HG03159 (cell line): ENCODE data around the gene JAG2.
"Not testable (repeated sequence)": the region's sequence is repeated elsewhere in the genome, so short reads cannot be mapped to it uniquely, and the experiment has no call there.

ENCODE experiments used
- ATAC-seq: cut with Tn5 transposase; IDR thresholded peaks from one replicate; pipeline ENCODE4 v1.9.1; 2021; ENCODE audit warnings: mild to moderate bottlenecking, moderate library complexity; ENCODE audit not compliant: unreplicated experiment

The JAG2 gene

DNA sequence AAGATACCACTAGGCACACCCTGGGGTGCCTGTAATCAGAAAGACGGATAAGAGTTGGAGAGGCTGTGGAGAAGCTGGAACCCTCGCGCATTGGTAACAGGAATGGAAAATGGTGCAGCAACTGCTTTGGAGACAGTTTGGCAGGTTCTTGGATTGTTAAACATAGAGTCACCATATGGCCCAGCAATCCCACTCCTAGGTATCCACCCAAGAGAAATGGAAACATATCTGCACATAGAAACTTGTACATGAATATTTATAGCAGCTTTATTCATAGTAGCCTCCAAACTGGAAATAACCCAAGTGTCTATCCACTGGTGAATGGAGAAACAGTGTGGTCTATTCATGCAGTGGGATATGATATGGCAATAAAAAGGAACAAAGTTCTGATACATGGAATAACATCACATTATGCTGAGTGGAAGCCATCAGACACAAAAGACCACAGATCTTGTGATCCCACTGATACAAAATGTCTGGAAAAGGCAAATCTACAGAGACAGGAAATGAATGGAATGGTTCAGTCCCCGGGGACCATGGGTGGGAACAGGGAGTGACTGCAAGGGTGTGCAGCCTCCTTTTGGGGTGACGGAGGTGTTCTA is 45.4 kb downstream of the JAG2 start:
- no peak for ATAC-seq

DNA sequence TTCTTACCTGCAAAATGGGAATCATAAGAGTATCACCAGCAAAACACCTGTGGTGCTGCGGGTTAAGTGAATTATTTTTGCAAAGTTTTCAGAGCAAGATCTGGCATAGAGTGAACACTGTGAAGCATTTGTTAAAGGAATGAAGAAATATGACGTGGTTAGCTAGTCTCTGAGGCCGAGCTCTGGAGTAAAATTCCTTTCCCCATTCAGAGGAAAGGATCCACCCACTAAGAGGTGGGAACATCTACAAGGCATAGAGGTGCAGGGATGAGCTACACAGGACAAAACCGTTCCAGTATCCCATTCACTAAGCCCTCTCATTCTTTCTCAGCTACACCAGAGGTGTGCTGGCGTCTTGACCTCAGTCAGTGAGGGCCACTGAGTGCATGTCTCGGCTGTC is 48.5 kb downstream of the JAG2 start:
- no peak for ATAC-seq

DNA sequence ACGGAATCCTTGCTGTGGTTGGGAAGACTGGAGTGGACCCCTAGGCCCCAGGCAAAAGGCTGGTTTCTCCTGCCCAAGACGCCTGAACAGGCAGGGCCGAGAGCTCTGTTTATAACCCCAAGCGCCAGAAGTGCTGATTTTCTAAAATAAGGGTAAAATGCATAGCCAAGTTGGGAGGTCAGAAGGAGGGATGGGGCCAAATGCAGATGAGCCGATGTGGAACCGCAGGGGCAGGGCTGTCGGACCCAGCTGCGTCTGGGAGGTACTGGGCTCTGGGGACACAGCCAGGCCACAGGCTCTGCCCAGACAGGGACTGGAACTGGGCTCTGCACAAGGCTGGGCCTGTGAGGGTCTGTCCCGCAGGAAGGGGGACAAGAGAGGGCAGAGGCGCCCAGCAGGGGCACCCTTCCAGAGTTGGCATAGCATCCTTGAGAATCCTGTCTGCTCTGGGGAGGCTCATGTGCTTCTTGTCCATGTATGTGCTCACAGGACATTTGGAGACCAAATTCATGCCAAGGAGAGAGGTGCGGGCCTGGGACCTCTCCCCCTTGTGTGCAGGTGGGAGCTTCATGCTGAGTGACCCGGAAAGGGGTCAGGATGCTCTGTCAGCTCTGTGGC is 49.1 kb downstream of the JAG2 start:
- ATAC-seq, result no peak

DNA sequence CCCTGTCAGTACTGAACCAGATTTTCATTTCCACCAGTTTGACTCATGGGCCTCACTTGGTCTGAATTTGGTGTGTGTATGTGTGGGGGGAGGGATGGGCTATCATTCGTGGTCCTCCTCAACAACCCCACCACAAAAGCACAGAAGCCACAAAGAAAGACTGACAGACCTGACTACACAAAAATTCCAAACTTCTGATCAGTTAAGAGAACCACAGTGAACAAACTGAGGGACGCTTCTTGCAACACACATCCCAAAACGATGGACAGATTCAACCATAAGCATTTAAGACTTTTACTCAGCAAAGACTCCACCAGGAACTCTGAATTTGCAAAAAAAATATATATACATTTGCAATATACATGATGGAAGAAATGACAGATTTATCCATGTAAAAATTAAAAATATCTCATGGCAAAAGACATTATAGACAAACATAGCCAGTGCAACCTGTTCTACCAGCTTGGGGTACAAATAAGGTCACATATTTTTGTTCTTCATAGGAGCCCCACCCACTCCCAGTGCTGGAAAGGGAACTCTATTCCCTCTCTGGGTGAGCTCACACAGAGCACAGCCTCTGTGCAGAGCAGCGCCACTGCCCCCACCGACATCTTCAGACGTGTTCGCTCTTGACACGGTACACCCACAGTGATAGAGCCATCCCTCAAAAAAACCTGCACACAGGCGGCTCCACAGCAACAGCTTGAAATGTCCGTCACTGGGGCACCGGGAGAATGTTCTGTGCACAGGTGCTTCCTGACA is 49.7 kb downstream of the JAG2 start:
- no peak for ATAC-seq

DNA sequence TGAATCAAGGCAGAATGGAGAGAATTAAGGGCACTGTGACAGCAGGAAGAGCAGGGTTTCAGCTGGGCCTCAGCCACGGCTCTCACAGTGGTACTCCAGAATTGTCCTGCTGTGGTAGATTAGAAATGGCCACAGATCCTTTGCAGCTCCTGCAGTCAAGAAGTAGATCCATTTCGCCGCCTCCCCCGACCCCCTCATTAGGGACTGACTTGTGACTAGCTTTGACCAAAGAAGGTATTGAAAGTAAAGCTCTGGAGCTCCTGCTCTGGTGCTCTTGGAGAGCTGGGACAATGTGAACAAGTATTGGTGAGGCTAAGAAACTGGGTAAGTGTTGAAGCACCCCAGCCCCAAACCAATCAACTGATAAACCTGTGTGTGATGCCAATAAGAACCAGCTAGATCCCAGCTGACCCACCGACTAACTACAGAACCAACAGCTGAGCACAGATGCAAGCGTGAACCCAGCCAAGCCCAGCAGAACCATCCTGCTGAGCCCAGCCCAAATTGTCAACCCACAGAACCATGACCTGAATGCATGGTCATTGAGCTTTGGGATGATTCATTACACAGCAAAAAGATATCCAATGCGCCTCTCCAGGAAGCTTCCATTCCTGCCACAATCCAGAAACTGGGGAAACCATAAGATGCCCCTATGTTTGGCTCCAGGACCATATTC is 50.7 kb downstream of the JAG2 start:
- ATAC-seq, result no peak

DNA sequence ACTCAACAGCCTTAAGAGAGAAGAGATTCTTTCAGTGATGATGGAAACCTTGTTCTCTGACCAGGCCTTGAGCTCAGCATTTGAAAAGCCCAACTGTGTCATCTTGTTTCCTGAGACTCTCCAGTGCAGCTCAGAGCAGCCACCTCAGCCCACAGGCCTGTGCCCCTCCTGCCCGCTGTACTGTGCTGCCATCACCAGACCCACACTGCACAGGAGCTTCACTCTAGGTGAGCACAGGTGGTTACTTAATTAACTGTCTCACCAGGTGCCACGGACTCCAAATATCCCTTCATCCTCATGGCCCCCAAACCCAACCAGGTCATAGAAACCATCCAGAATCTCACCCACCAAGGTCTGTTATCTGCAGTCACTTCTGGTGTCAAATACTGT is 51.3 kb downstream of the JAG2 start:
- ATAC-seq, result no peak

DNA sequence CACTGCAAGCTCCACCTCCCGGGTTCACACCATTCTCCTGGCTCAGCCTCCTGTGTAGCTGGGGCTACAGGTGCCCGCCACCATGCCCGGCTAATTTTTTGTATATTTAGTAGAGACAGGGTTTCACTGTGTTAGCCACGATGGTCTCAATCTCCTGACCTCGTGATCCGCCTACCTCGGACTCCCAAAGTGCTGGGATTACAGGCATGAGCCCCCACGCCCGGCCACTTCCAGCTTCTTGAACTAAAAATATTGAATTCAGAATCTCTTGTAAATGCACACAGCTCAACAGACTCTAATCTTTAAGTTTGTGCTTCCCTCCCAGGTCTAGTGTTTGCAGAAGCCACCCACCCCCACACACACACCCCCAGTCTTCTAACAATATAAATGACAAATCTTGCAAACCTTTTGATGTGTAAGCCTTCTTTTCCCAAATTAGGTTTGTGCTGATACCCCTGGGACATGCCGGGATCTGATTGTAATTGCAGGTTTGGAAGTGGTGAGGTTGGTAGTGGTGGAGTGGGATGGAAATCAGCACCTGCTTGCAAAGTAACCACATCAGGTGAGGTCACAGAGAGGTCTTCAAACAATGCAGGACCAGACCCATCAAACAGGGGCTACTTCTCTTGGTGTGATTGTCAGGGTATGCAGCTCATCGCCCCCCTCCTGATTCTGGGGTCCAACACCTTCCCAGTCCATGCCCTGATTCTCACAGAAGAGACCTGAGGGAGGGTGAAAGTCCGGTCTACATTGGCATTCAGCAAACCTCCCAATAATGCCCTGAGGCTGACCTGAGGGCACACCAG is 51.9 kb downstream of the JAG2 start:
- ATAC-seq, result no peak

DNA sequence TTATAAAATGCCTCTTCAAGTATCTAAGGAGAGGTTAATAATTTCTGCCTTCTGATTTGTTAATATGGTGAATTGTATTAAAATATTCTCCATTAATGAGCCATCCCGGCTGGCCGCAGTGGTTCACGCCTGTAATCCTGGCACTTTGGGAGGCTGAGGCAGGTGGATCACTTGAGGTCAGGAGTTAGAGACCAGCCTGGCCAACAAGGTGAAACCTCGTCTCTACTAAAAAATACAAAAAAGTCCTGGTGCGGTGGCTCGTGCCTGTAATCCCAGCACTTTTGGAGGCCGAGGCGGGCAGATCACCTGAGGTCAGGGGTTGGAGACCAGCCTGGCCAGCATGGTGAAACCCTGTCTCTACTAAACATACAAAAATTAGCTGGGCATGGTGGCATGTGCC is 59.3 kb downstream of the JAG2 start:
- not testable (repeated sequence) for ATAC-seq

DNA sequence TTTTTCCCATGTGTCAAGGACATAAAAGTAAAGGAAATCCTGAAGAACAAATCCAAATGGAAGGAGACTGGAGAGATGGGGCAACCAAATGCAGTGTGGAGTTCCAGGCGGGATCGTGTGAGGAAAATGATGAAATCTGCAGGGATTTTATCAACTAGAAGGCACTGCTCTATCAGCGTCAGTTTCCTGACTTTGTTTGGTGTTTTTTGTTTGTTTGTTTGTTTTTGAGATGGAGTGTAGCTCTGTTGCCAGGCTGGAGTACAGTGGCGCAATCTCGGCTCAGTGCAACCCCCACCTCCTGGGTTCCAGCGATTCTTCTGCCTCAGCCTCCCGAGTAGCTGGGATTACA is 60.1 kb downstream of the JAG2 start:
- ATAC-seq, result no peak

DNA sequence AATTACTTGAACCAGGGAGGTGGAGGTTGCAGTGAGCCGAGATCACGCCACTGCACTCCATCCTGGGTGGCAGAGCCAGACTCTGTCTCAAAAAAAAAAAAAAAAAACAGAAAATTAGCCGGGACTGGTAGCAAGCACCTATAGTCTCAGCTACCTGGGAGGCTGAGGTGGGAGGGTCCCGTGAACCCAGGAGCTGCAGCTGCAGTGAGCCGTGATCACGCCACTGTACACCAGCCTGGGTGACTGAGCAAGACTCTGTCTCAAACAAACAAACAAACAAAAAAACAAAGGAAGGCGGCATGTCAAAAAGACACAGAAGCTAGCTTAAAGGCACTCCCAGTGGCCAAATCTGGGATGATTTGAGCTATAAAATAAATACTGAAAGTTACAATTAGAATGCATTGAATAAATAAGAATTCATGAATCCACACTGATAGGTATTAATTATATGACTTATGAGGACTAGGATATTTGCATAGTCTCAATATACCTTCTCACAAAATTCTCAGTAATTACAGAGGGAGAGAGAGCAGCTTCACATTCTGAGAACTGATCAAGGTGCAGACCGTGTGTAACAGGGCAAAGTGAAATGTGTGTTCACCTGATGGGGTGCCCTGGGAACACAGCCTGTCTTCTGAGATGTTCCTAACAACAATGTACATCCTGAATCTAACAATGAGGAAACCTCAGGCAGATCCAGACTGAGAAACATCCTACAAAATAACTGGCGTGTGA is 60.6 kb downstream of the JAG2 start:
- no peak for ATAC-seq

DNA sequence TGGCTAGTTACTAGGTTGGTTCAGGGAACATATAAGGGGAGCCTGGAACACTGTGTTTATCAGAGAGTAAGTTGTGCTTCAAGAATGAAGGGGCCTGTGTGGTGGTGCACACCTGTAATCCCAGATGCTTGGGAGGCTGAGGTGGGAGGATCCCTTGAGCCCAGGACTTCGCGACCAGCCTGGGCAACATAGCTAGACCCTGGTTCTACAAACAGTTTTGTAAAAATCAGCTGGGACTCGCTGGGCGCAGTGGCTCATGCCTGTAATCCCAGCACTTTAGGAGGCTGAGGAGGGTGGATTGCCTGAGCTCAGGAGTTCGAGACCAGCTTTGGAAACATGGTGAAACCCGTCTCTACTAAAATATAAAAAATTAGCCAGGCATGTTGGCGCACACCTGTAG is 61.2 kb downstream of the JAG2 start:
- ATAC-seq, result no peak

DNA sequence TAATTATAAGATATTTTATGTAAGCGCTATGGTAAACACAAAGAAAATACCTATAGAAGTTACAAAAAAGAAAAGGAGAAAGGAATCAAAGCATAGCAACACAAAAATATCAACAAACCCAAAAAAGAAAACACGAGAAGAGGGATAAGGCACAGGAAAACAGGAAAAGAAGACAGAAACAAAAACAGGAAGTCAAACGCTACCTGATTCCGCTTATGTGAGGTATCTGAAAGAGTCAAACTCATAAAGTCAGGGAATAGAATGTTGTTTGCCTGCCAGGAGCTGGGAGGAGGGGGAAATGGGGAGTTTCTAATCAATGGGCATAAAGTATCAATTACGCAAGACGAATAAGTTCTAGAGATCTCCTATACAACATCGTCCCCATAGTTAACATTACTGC is 63.4 kb downstream of the JAG2 start:
- no peak for ATAC-seq

DNA sequence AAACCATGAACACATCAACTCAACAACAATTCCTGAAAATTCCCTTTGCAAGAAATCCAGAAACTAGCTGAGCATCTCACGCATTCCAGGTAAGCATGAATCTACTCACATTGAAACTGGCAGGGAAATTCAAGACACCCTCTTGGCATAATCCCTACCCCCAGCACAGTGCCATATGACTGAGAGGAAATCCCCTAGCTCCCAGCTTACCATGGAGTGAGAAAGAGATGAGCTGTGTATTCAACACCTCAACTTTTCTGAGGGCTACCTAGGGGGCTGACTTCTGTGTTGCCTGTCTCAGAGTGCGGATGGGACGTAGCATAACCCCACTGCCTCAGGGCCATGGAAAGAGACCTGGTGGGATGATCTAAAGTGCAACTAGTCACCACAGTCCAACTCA is 65.7 kb downstream of the JAG2 start:
- ATAC-seq, result no peak

DNA sequence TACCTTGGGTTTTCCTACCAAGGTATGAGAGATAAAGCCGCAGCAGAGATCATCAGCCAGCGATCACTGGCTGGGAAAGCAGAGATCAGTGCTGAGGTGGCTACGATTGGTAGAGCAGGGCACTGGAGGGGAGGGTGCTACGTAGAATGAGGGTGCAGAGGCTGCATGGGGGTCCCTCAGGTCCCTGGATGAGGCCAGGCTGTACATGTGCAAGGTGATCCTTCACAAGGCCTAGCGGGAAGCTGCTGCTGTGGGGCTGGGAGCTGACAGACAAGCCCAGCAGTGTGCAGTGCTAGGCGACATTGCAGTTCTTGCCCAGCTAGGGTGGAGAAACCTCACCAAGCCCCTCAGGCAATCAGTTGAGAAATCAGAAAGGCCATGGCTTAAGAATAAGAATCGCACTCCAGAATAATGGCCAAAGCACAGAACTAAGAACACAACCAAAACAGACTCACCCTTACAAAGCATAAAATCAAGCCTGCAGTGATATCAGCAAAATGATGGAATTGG is 66.2 kb downstream of the JAG2 start:
- ATAC-seq, result no peak

DNA sequence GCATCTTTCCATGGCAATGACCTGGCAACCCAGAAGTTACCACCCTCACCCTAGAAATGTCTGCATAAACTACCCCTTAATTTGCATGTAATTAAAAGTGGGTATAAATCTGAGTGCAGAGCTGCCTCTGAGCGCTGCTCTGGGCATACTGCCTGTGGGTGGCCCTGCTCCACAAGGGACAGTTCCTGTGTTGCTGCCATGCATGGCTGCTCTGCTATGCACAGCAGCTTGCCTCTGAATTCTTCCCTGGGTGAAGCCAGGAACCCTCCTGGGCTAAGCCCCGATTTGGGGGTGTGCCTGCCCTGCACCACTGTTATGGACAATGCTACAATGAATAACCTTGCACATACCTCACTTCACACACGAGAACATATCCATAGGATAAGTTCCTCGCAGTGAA is 67.7 kb downstream of the JAG2 start:
- no peak for ATAC-seq

DNA sequence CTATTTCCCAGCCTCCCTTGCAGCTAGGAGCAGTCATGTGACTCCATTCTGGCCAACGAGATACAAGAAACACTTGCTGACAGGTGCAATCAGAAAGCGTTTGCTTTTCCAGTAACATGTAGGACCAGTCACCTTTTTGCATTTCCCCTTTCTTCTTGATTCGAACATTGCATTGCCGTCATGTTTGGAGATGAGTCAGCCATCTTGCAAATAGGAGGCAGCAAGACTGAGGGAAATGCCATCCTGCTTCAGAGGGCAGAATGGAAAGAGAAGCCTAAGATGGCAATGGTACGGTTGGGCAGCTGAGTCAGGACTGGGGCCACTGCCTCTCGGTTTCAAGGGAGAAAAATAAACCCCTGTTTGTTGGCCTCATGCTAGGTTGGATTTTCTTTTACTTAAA is 68.8 kb downstream of the JAG2 start:
- no peak for ATAC-seq

DNA sequence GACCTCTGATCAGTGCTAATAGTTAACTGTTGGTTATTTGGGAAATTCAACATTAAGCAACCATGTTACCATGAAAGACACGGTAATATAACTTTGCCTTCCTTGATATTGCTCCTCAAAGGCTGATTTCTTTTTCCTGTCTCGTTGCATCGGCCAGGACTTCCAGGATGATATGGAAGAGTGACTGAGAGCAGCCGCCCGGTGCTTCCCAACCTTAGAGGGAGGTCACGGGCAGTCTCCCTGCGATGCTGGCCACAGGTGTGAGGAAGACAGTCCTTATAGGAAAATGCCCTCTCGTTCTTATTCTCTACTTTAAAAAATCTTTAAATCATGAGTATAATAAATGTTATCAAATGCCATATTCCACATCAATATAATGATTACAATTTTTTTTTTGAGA is 70.3 kb downstream of the JAG2 start:
- ATAC-seq, result no peak

DNA sequence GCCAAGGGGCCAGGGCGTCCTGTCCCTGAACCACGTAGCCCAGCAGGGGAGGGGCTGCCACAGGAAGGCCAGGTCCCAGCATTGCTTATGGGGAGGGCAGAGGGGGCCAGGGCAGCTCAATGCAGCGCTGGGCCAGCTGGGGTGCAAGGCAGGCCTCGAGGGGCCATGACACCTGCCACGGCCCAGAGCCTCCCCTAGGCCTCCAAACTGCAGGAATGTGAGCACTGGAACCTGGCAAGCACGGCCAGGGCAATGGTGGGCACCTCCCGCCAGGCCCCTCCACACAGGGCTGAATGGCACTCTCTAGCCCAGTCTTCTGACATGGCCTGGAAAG is 70.8 kb downstream of the JAG2 start:
- ATAC-seq, result no peak

DNA sequence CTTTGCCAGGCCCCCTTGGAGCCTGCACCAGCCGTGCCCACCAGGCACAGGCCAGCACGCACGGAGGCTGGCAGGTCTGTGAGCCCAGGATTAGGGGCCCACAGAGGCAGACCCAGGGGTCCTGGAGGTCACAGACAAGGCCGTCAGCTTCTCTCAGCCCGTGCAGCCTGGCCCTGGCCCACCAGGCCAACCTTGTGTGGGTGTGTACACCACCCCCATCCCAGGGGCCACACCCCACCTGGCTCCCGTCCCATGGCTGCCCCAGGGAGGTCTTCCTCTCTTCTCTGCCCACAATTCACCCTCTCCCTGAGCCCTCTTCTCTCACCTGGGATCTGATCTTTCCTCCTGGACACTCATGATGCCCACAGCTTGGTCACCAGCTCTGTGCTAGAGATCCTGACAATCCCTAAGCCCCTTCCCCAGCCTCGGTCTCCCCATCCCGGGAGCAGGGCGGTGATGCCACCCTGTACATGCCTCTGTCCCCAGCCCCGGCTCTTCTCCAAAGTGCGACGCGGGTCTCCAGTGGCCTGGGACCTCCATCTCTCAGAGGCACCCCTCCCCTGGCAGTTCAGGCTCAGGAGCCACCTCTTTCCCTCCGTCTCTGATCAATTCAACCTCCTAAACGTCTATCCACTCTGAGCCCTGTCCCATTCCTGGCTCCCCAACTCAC is 72.2 kb downstream of the JAG2 start:
- ATAC-seq, result no peak

DNA sequence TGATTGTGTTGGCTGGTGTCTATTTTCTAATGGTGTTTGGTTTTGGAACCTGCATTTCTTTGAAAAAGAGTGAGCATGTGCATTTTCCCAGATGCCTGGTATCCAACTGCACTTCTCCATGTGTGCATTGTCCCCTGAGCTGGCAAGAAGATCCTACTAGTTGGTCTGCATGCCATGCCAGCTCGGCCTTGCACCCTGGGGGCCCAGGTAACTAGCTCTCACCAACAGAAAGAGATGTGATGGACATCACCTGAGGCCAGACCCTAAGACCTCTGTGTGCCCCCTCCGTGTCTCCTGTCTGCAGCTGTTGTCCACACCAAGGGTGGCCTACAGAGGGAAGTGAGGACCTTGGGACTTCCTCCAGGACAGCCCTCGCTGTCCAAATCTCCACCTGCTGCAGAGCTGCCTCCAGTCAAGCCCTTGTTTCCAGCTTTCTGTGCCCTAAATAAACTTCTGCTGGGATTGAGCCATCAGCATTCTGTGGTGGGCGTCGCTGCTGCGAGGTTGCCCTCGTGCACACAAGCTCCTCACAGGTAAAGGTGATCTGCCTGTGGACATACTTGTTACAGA is 73.3 kb downstream of the JAG2 start:
- ATAC-seq, result no peak
